HEK293 (cell line): ENCODE data around the gene CD2AP.
A peak's percentile ranks its signal among the peaks of the same experiment; 100 is the strongest.

Experiments
- CTCF ChIA-PET: fragments of 350-600 bp; formaldehyde crosslinking; extraction: SDS; loops from one replicate; lab custom pipeline; 2021; ENCODE audit warnings: antibody characterized with exemption; lab: Yijun Ruan, JAX
- POLR2A ChIA-PET: fragments of 300-600 bp; formaldehyde crosslinking; extraction: SDS; loops from one replicate; lab custom pipeline; 2020; ENCODE audit warnings: antibody characterized with exemption, inconsistent platforms; lab: Yijun Ruan, JAX
- H3K27ac ChIP-seq: fragments of 200-500 bp; sonication (Bioruptor generic); 2 replicates; pipeline ENCODE4 v1.5.1; 2014; ENCODE audit warnings: low read depth, low read length, control low read depth, inconsistent platforms; ENCODE audit errors: extremely low read depth
- H3K36me3 ChIP-seq, 2 experiments: fragments of 200-500 bp in 1 of 2; sonication (Bioruptor generic) in 1 of 2; 1 replicate in 1 of 2; 2 replicates in 1 of 2; pipeline ENCODE4 v1.5.1; 2014 to 2017; ENCODE audit warnings: inconsistent platforms in 2 of 2, low read length in 2 of 2; ENCODE audit not compliant: control insufficient read depth in 2 of 2, insufficient read depth in 1 of 2
- H3K4me1 ChIP-seq: fragments of 200-500 bp; sonication (Bioruptor generic); 2 replicates; pipeline ENCODE4 v1.5.1; 2014; ENCODE audit warnings: mild to moderate bottlenecking, low read length, inconsistent platforms; ENCODE audit not compliant: control insufficient read depth, insufficient read depth
- H3K4me3 ChIP-seq: 2 replicates; pipeline ENCODE4 v1.5.1; 2011; ENCODE audit warnings: low read depth, mild to moderate bottlenecking, control low read depth, low read length, moderate library complexity
- H3K9me3 ChIP-seq: fragments of 200-500 bp; sonication (Bioruptor generic); 2 replicates; pipeline ENCODE4 v1.5.1; 2014; ENCODE audit warnings: low read depth, low read length, inconsistent platforms; ENCODE audit not compliant: control insufficient read depth, insufficient read depth
- HOXD13 ChIP-seq: sonication (generic); formaldehyde crosslinking; IDR thresholded peaks from 2 replicates; pipeline ENCODE4 v1.8.0; 2022; ENCODE audit warnings: missing genetic modification reagents, borderline replicate concordance
- SP3 ChIP-seq: fragments of 450-650 bp; formaldehyde crosslinking; IDR thresholded peaks from 2 replicates; pipeline ENCODE4 v1.5.1; 2016; ENCODE audit warnings: missing biosample characterization, missing genetic modification characterization
- YY2 ChIP-seq: fragments of 450-650 bp; formaldehyde crosslinking; IDR thresholded peaks from 2 replicates; pipeline ENCODE4 v1.5.1; 2016; ENCODE audit warnings: missing biosample characterization, missing genetic modification characterization
- ZBTB1 ChIP-seq: fragments of 450-650 bp; formaldehyde crosslinking; IDR thresholded peaks from 2 replicates; pipeline ENCODE4 v1.5.1; 2016; ENCODE audit warnings: missing biosample characterization, missing genetic modification characterization
- ZBTB44 ChIP-seq: fragments of 450-650 bp; IDR thresholded peaks from 2 replicates; pipeline ENCODE4 v1.5.1; 2018; ENCODE audit warnings: missing biosample characterization, mild to moderate bottlenecking, missing genetic modification characterization
- ZNF121 ChIP-seq: fragments of 450-650 bp; formaldehyde crosslinking; IDR thresholded peaks from 2 replicates; pipeline ENCODE4 v1.5.1; 2016; ENCODE audit warnings: missing biosample characterization, missing genetic modification characterization
- ZNF140 ChIP-seq: fragments of 450-650 bp; formaldehyde crosslinking; IDR thresholded peaks from 2 replicates; pipeline ENCODE4 v1.5.1; 2016; ENCODE audit warnings: missing biosample characterization, missing genetic modification characterization
- ZNF174 ChIP-seq: fragments of 450-650 bp; formaldehyde crosslinking; IDR thresholded peaks from 2 replicates; pipeline ENCODE4 v1.5.0; 2017; ENCODE audit warnings: missing biosample characterization, mild to moderate bottlenecking, missing genetic modification characterization
- ZNF23 ChIP-seq: fragments of 450-650 bp; formaldehyde crosslinking; IDR thresholded peaks from 2 replicates; pipeline ENCODE4 v1.5.1; 2016; ENCODE audit warnings: missing biosample characterization, missing genetic modification characterization, borderline replicate concordance
- ZNF24 ChIP-seq: fragments of 450-650 bp; formaldehyde crosslinking; IDR thresholded peaks from 2 replicates; pipeline ENCODE4 v1.5.1; 2016; ENCODE audit warnings: missing biosample characterization, missing genetic modification characterization
- ZNF37A ChIP-seq: fragments of 450-650 bp; IDR thresholded peaks from 2 replicates; pipeline ENCODE4 v1.5.1; 2018; ENCODE audit warnings: missing biosample characterization, missing genetic modification characterization
- ZNF391 ChIP-seq: fragments of 450-650 bp; formaldehyde crosslinking; IDR thresholded peaks from 2 replicates; pipeline ENCODE4 v1.5.1; 2016; ENCODE audit warnings: low read depth, missing biosample characterization, missing genetic modification characterization, borderline replicate concordance
- ZNF521 ChIP-seq: fragments of 450-650 bp; formaldehyde crosslinking; IDR thresholded peaks from 2 replicates; pipeline ENCODE4 v1.5.1; 2017; ENCODE audit warnings: missing biosample characterization, mild to moderate bottlenecking, missing genetic modification characterization
- ZNF561 ChIP-seq: fragments of 450-650 bp; IDR thresholded peaks from 2 replicates; pipeline ENCODE4 v1.5.1; 2018; ENCODE audit warnings: missing biosample characterization, missing genetic modification characterization, borderline replicate concordance
- ZNF777 ChIP-seq: fragments of 450-650 bp; formaldehyde crosslinking; IDR thresholded peaks from 2 replicates; pipeline ENCODE4 v1.5.1; 2017; ENCODE audit warnings: missing biosample characterization, missing genetic modification characterization, borderline replicate concordance
- TF ChIP-seq, protein P1 (sequence below): fragments of 450-650 bp; formaldehyde crosslinking; IDR thresholded peaks from 2 replicates; pipeline ENCODE4 v1.5.1; 2017; ENCODE audit warnings: missing biosample characterization, missing genetic modification characterization
- TF ChIP-seq, protein P2 (sequence below): fragments of 450-650 bp; formaldehyde crosslinking; IDR thresholded peaks from 2 replicates; pipeline ENCODE4 v1.5.1; 2016; ENCODE audit warnings: missing biosample characterization, missing genetic modification characterization
- TF ChIP-seq, protein P3 (sequence below): fragments of 450-650 bp; formaldehyde crosslinking; IDR thresholded peaks from 2 replicates; pipeline ENCODE4 v1.5.1; 2016; ENCODE audit warnings: missing biosample characterization, missing genetic modification characterization
- TF ChIP-seq, protein P4 (sequence below): fragments of 450-650 bp; formaldehyde crosslinking; IDR thresholded peaks from 2 replicates; pipeline ENCODE4 v1.5.1; 2017; ENCODE audit warnings: missing biosample characterization, missing genetic modification characterization

CD2AP gene

GRCh38 chr6:47453372-47453936 lies 24.1 kb upstream of the CD2AP start:
- Histone ChIP-seq H3K4me3 (no peak overlapping the region), H3K36me3 (no peaks in the 10 kb centered on the region), H3K4me1 (peaks cover 14% of the 10 kb centered on the region), H3K27ac (no peak overlapping the region), H3K9me3 (no peaks in the 10 kb centered on the region)
- ChIA-PET POLR2A (no interaction called here), CTCF (interaction anchor here (0.7 kb wide), 1 partner anchor 266 kb away, joined by 7 read pairs; no protein-coding TSS in a partner anchor)
- TF ChIP-seq, protein P1, sequence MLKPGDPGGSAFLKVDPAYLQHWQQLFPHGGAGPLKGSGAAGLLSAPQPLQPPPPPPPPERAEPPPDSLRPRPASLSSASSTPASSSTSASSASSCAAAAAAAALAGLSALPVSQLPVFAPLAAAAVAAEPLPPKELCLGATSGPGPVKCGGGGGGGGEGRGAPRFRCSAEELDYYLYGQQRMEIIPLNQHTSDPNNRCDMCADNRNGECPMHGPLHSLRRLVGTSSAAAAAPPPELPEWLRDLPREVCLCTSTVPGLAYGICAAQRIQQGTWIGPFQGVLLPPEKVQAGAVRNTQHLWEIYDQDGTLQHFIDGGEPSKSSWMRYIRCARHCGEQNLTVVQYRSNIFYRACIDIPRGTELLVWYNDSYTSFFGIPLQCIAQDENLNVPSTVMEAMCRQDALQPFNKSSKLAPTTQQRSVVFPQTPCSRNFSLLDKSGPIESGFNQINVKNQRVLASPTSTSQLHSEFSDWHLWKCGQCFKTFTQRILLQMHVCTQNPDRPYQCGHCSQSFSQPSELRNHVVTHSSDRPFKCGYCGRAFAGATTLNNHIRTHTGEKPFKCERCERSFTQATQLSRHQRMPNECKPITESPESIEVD = 0 out of 2 replicates have a peak, but pooled peaks have one; percentile 9
- TF ChIP-seq ZNF561 = no peak
- TF ChIP-seq ZNF391 (tag by site-specific recombination) = no peak
- peak; percentile 59 for TF ChIP-seq ZNF121 (tag by site-specific recombination)

DNA sequence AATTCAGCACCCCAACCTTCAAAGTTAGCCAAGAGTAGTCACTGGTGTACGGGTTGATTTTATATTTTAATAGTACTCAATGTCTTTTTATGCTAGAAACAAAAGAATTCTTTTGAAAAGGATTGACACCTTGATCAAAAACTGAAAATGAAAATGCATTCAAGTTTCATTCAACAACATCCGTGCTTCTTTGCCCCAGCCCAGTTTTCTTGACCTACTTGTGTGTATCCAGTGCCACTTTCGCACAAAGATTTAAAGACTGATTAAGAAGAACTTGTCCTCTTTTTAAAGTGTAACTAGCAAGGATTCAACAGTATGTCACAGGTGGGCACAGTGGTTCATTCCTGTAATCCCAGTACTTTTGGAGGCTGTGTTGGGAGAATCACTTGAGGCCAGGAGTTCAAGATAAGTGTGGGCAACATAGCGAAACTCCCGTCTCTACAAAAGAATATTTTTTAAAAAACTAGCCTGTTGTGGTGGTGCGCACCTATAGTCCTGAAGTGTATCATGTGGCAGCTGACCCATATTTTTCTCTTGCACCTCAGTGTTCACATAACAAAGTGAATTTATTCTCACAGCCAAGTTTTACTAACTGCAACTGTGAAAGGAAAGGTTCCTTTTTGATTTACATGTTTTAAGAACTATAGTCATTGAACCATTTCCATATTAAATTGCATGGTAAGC lies 22.7 kb upstream of the CD2AP start:
- peaks cover 14% of the 10 kb centered on the region for H3K4me1 ChIP-seq
- H3K9me3 ChIP-seq = no peaks in the 10 kb centered on the region
- ChIA-PET CTCF (interaction anchor here (0.6 kb wide), 1 partner anchor 135 kb away, joined by 3 read pairs; no protein-coding TSS in a partner anchor), POLR2A (interaction anchor here (0.7 kb wide), 1 partner anchor 23 kb away, joined by 3 read pairs; no protein-coding TSS in a partner anchor)
- H3K4me3 ChIP-seq = no peak overlapping the region
- H3K36me3 ChIP-seq = no peaks in the 10 kb centered on the region
- no peak overlapping the region for H3K27ac ChIP-seq
- TF ChIP-seq HOXD13 (CRISPR knock-in tag) = no peak
- no peak for TF ChIP-seq ZNF37A (tag by site-specific recombination)
- TF ChIP-seq ZBTB44 (tag by site-specific recombination) = no peak
- TF ChIP-seq, protein P2, sequence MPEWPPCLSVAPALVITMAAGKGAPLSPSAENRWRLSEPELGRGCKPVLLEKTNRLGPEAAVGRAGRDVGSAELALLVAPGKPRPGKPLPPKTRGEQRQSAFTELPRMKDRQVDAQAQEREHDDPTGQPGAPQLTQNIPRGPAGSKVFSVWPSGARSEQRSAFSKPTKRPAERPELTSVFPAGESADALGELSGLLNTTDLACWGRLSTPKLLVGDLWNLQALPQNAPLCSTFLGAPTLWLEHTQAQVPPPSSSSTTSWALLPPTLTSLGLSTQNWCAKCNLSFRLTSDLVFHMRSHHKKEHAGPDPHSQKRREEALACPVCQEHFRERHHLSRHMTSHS (tag by site-specific recombination) = no peak
- TF ChIP-seq, protein P3, sequence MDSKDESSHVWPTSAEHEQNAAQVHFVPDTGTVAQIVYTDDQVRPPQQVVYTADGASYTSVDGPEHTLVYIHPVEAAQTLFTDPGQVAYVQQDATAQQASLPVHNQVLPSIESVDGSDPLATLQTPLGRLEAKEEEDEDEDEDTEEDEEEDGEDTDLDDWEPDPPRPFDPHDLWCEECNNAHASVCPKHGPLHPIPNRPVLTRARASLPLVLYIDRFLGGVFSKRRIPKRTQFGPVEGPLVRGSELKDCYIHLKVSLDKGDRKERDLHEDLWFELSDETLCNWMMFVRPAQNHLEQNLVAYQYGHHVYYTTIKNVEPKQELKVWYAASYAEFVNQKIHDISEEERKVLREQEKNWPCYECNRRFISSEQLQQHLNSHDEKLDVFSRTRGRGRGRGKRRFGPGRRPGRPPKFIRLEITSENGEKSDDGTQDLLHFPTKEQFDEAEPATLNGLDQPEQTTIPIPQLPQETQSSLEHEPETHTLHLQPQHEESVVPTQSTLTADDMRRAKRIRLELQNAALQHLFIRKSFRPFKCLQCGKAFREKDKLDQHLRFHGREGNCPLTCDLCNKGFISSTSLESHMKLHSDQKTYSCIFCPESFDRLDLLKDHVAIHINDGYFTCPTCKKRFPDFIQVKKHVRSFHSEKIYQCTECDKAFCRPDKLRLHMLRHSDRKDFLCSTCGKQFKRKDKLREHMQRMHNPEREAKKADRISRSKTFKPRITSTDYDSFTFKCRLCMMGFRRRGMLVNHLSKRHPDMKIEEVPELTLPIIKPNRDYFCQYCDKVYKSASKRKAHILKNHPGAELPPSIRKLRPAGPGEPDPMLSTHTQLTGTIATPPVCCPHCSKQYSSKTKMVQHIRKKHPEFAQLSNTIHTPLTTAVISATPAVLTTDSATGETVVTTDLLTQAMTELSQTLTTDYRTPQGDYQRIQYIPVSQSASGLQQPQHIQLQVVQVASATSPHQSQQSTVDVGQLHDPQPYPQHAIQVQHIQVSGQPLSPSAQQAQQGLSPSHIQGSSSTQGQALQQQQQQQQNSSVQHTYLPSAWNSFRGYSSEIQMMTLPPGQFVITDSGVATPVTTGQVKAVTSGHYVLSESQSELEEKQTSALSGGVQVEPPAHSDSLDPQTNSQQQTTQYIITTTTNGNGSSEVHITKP = no peak
- no peak for TF ChIP-seq ZNF521
- no peak for TF ChIP-seq SP3
- TF ChIP-seq YY2 = no peak
- no peak for TF ChIP-seq ZBTB1 (tag by site-specific recombination)
- TF ChIP-seq ZNF23 (tag by site-specific recombination) = no peak
- TF ChIP-seq ZNF140 (tag by site-specific recombination) = no peak
- no peak for TF ChIP-seq ZNF777 (tag by site-specific recombination)
- TF ChIP-seq ZNF174 (tag by site-specific recombination) = no peak
- no peak for TF ChIP-seq ZNF24 (tag by site-specific recombination)
- TF ChIP-seq, protein P4, sequence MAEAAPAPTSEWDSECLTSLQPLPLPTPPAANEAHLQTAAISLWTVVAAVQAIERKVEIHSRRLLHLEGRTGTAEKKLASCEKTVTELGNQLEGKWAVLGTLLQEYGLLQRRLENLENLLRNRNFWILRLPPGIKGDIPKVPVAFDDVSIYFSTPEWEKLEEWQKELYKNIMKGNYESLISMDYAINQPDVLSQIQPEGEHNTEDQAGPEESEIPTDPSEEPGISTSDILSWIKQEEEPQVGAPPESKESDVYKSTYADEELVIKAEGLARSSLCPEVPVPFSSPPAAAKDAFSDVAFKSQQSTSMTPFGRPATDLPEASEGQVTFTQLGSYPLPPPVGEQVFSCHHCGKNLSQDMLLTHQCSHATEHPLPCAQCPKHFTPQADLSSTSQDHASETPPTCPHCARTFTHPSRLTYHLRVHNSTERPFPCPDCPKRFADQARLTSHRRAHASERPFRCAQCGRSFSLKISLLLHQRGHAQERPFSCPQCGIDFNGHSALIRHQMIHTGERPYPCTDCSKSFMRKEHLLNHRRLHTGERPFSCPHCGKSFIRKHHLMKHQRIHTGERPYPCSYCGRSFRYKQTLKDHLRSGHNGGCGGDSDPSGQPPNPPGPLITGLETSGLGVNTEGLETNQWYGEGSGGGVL (tag by site-specific recombination) = no peak
- TF ChIP-seq, all 188 proteins: peak for 0
